Non-pigmented ciliary epithelial cell (primary cell): ENCODE measurements around the gene SLC25A24.

Experiments
- DNase-seq: peaks from one replicate; pipeline ENCODE4 v3.0.0-alpha.2; 2010; ENCODE audit warnings: low read depth

SLC25A24 gene

GRCh38 chr1:108096089-108096488 lies 104.1 kb downstream of the SLC25A24 start:
- DNase-seq, result no peak

DNA sequence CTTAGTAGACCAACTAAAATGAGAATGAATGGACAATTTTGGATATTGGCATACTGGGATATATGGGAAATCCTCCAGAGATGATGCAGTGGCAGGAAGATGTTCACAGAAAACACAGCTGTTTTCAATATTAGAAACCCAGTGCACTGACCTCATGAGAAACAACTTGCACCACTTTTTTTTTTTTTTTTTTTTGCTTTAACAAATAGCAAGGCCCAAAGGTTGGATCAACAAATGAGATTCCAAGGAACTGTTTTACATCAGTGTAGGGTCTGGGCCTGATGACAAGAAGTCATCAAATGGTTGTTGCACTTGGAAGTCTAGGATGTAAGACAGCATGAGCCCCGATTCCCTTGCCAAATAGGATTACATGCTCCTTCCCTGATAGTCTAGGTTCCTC lies 110.7 kb downstream of the SLC25A24 start:
- no peak for DNase-seq

DNA sequence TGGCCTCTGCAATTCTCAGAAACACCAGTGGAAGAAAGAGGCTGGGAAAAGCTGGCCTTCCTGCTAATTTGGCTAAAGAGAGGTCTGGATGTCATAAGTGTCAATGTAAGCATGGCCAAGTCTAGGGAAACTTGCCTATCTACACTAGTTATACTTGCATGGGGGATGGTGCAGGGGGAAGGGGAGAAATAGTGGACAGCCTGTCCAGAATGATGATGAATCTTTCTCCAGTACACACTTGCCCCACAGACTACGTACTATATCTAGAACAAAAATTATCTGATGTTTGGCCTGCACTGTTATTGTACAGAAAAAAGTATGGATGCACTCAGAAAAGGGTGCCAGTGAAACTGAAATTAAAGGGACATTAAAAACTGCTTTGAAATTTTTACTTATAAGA lies 114.5 kb downstream of the SLC25A24 start:
- no peak for DNase-seq

DNA sequence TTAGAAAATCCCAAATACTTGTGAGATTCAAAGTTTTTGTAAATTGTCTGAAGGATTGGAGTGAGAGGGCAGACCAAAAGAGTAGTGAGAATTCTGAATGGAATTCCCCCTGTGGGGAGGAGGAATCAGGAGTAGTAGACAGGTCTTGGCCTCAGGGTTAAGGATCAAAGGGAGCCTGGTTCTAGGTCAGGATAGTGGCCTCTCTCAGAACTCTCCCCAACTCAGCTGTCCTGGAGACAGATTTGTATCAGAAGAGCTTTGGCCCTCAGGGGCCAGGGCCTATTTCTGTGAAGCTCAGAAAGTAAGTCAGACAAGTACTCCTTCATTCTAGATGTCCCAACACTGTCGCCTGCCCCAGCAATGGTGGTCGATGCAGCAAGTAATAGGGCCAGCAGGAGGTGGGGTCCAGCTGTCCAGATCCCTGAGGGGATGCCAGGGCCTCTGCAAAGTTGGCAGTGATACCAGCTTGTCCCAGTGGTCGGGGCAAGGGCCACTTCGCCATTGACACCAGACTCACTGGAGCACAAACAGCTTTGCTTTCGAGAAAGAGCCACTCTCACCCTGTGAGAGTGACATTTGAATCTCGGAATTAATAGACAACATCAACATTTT lies 115.2 kb downstream of the SLC25A24 start:
- no peak for DNase-seq
